Fibroblast of lung (primary cell): Measurements from ENCODE around the gene IL32. TPM values are rescaled to one million over a fixed set of nuclear protein-coding genes. Genes with fewer than 3 reads are reported as not detected.

ENCODE experiments used
- DNase-seq, 2 donors: peaks; one replicate each; pipeline versions ENCODE4 v3.0.0 to v3.0.0-alpha.2; 2010; ENCODE audit warnings: low read depth in 2 of 2
- H2AFZ ChIP-seq: 2 replicates; pipeline ENCODE4 v1.5.1; 2012; ENCODE audit warnings: low read length, control low read depth, inconsistent platforms
- H3K27ac ChIP-seq: 2 replicates; pipeline ENCODE4 v1.5.1; 2011; ENCODE audit warnings: low read length, control low read depth; ENCODE audit not compliant: insufficient read depth
- H3K27me3 ChIP-seq: 2 replicates; pipeline ENCODE4 v1.5.1; 2011; ENCODE audit warnings: mild to moderate bottlenecking, low read length; ENCODE audit not compliant: control insufficient read depth, insufficient read depth
- H3K36me3 ChIP-seq: 2 replicates; pipeline ENCODE4 v1.5.1; 2011; ENCODE audit warnings: low read length; ENCODE audit not compliant: control insufficient read depth, insufficient read depth
- H3K4me1 ChIP-seq: 2 replicates; pipeline ENCODE4 v1.5.1; 2011; ENCODE audit warnings: low read length; ENCODE audit not compliant: control insufficient read depth, insufficient read depth; ENCODE audit errors: extremely low read depth
- H3K4me2 ChIP-seq: 2 replicates; pipeline ENCODE4 v1.5.1; 2011; ENCODE audit warnings: low read length, control low read depth; ENCODE audit not compliant: insufficient read depth; ENCODE audit errors: extremely low read depth
- H3K4me3 ChIP-seq, 4 experiments: fragments of 200-600 bp in 1 of 4; sonication (generic) in 1 of 4; replicated peaks in 1 of 4; 2 replicates each; pipeline ENCODE4 v1.5.1; 2011 to 2016; ENCODE audit warnings: low read length in 4 of 4, low read depth in 3 of 4, mild to moderate bottlenecking in 3 of 4, control low read depth in 2 of 4, inconsistent platforms in 1 of 4, mixed read lengths in 1 of 4; ENCODE audit not compliant: insufficient read depth in 1 of 4; ENCODE audit errors: control extremely low read depth in 1 of 4
- H3K79me2 ChIP-seq: 2 replicates; pipeline ENCODE4 v1.5.1; 2012; ENCODE audit warnings: mild to moderate bottlenecking, low read length, inconsistent platforms; ENCODE audit not compliant: control insufficient read depth, insufficient read depth
- H3K9ac ChIP-seq: 2 replicates; pipeline ENCODE4 v1.5.1; 2011; ENCODE audit warnings: mild to moderate bottlenecking, low read length, control low read depth; ENCODE audit not compliant: insufficient read depth
- H3K9me3 ChIP-seq: 2 replicates; pipeline ENCODE4 v1.5.1; 2012; ENCODE audit warnings: low read depth, low read length; ENCODE audit not compliant: control insufficient read depth, insufficient read depth
- H4K20me1 ChIP-seq: 2 replicates; pipeline ENCODE4 v1.5.1; 2011; ENCODE audit warnings: low read length; ENCODE audit not compliant: control insufficient read depth, insufficient read depth; ENCODE audit errors: extremely low read depth
- CTCF ChIP-seq, 2 donors: IDR thresholded peaks in 1 of 2; conservative IDR thresholded peaks in 1 of 2; 1 replicate in 1 of 2; 2 replicates in 1 of 2; pipeline ENCODE4 v1.5.1; 2011 to 2012; ENCODE audit warnings: low read length in 2 of 2, control low read depth in 1 of 2, inconsistent platforms in 1 of 2, low read depth in 1 of 2, mild to moderate bottlenecking in 1 of 2
- EZH2 ChIP-seq: IDR thresholded peaks from 2 replicates; pipeline ENCODE4 v1.5.1; 2012; ENCODE audit warnings: low read length, control low read depth, mild to moderate bottlenecking; ENCODE audit errors: missing control alignments
- polyA plus RNA-seq, 2 donors: library from polyadenylated mRNA; depleted of rRNA in 1 of 2; stranded (reverse) in 1 of 2; unstranded in 1 of 2; fragments of >200 nt; gene quantifications; 2 replicates each; pipeline ENCODE4 v1.2.1, GENCODE V29; 2011 to 2012; ENCODE audit warnings: missing spikeins in 1 of 2
- total RNA-seq: library from RNA; depleted of rRNA; stranded (reverse); fragments of >200 nt; gene quantifications from 2 replicates; pipeline ENCODE4 v1.2.1, GENCODE V29; 2014

IL32 gene
- total and polyA plus RNA-seq, 2 donors (not counting 1 experiment from before 2014, with no cell fraction given): 4.1 to 5.1 TPM

DNA sequence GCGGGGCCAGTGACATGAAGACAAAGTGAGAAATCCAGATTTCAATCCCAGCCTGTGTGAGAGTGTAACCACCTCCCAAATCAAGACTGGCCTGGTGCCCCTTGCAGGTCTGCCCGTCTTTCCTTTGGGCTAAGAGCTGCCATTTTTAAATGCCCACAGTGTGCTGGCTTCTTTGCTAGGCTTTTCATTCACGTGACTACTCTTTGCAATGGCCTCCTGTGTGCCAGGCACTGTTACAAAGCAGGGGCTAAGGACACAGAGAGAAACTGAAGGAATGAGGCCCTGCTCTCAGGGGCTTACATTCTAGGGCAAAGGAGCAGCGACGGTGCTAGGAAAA is 33.9 kb downstream of the IL32 start:
- H3K27me3 ChIP-seq: peaks cover 12% of the 10 kb centered on the region
- no peaks in the 10 kb centered on the region for H3K36me3 ChIP-seq
- H3K27ac ChIP-seq: no peak overlapping the region
- H3K4me2 ChIP-seq: no peak overlapping the region
- no peak overlapping the region for H2AFZ ChIP-seq
- H3K4me3 ChIP-seq: no peak overlapping the region
- peaks cover 3% of the 10 kb centered on the region for H3K4me1 ChIP-seq
- no peak for DNase-seq
- H4K20me1 ChIP-seq: no peaks in the 10 kb centered on the region
- H3K9ac ChIP-seq: no peak overlapping the region
- no peaks in the 10 kb centered on the region for H3K79me2 ChIP-seq
- H3K9me3 ChIP-seq: no peaks in the 10 kb centered on the region
- TF ChIP-seq EZH2 (no peak), CTCF (conservative IDR thresholded peaks at IDR 0.05 in 1 of 2, IDR thresholded peaks at IDR 0.05 in 1 of 2; ENCODE audit: low read depth in 1 of 2, low read length in 2 of 2) (no peak)

GRCh38 chr16:3099732-3100499 is 34.5 kb downstream of the IL32 start:
- H3K27me3 ChIP-seq: peaks cover 12% of the 10 kb centered on the region
- peaks cover 3% of the 10 kb centered on the region for H3K4me1 ChIP-seq
- H3K27ac ChIP-seq: no peak overlapping the region
- TF ChIP-seq CTCF (conservative IDR thresholded peaks at IDR 0.05 in 1 of 2, IDR thresholded peaks at IDR 0.05 in 1 of 2; ENCODE audit: low read depth in 1 of 2, low read length in 2 of 2) (no peak), EZH2 (no peak)
- no peak overlapping the region for H3K9ac ChIP-seq
- H3K79me2 ChIP-seq: no peaks in the 10 kb centered on the region
- peak overlapping the region in 2 of 4 experiments; percentile 18 to 27 for H3K4me3 ChIP-seq
- no peaks in the 10 kb centered on the region for H3K36me3 ChIP-seq
- no peaks in the 10 kb centered on the region for H3K9me3 ChIP-seq
- H2AFZ ChIP-seq: peak overlapping the region; percentile 58
- H3K4me2 ChIP-seq: peak overlapping the region; percentile 70
- no peaks in the 10 kb centered on the region for H4K20me1 ChIP-seq
- peak; percentile 72 to 80 for DNase-seq

GRCh38 chr16:3101018-3101840 is 35.8 kb downstream of the IL32 start:
- Histone ChIP-seq H4K20me1 (no peaks in the 10 kb centered on the region), H2AFZ (no peak overlapping the region), H3K27me3 (peaks cover 12% of the 10 kb centered on the region), H3K36me3 (no peaks in the 10 kb centered on the region), H3K9ac (no peak overlapping the region), H3K4me3 (no peak overlapping the region), H3K27ac (no peak overlapping the region), H3K4me1 (peaks cover 3% of the 10 kb centered on the region), H3K9me3 (no peaks in the 10 kb centered on the region), H3K79me2 (no peaks in the 10 kb centered on the region), H3K4me2 (no peak overlapping the region)
- TF ChIP-seq CTCF (conservative IDR thresholded peaks at IDR 0.05 in 1 of 2, IDR thresholded peaks at IDR 0.05 in 1 of 2; ENCODE audit: low read depth in 1 of 2, low read length in 2 of 2) (peak; percentile 36 to 61), EZH2 (no peak)
- peak in 1 of 2 donors; percentile 24 for DNase-seq
